ENCODE data around the gene KCNMA1. TPM values are rescaled to one million over a fixed set of nuclear protein-coding genes. Genes with fewer than 3 reads are reported as not detected.

KCNMA1 gene
- total and polyA plus RNA-seq, 8 donors: 2.8 to 21.1 (median 4.3) TPM

GRCh38 chr10:77562742-77563141 lies 74.9 kb downstream of the KCNMA1 start:
- intact Hi-C loops (cut with DNase I): no loop called here
- H3K9me3 ChIP-seq: no peaks in the 10 kb centered on the region
- H3K4me3 ChIP-seq: no peak overlapping the region
- TF ChIP-seq CTCF (IDR thresholded peaks at IDR 0.05): no peak
- H3K36me3 ChIP-seq: no peaks in the 10 kb centered on the region
- ATAC-seq: no peak
- H3K27me3 ChIP-seq: peaks cover 0 to 38% of the 10 kb centered on the region in 2 donors
- no peak for DNase-seq
- no peaks in the 10 kb centered on the region for H3K4me1 ChIP-seq
- H3K27ac ChIP-seq: no peak overlapping the region

- no peaks in the 10 kb centered on the region for H3K36me3 ChIP-seq
- no peaks in the 10 kb centered on the region for H3K4me1 ChIP-seq
- H3K27me3 ChIP-seq: peaks cover 0 to 32% of the 10 kb centered on the region in 2 donors
- ATAC-seq (no peak), DNase-seq (no peak)
- no peaks in the 10 kb centered on the region for H3K9me3 ChIP-seq
- TF ChIP-seq CTCF (IDR thresholded peaks at IDR 0.05): no peak
- no peak overlapping the region for H3K27ac ChIP-seq
- H3K4me3 ChIP-seq: no peak overlapping the region
- intact Hi-C loops (cut with DNase I): no loop called here
Measured at GRCh38 chr10:77561991-77562390, 75.6 kb downstream of the KCNMA1 start.

- H3K36me3 ChIP-seq: no peaks in the 10 kb centered on the region
- H3K9me3 ChIP-seq: no peaks in the 10 kb centered on the region
- no peak overlapping the region for H3K4me3 ChIP-seq
- TF ChIP-seq CTCF (IDR thresholded peaks at IDR 0.05): no peak
- H3K27ac ChIP-seq: no peak overlapping the region
- DNase-seq (peak in 2 of 4 donors; percentile 44 to 48), ATAC-seq (peak; percentile 89)
- H3K4me1 ChIP-seq: peaks cover 0 to 3% of the 10 kb centered on the region in 2 donors
- intact Hi-C loops (cut with DNase I): no loop called here
- peaks cover 0 to 22% of the 10 kb centered on the region in 2 donors for H3K27me3 ChIP-seq
Measured at GRCh38 chr10:77560471-77560870, 77.1 kb downstream of the KCNMA1 start.

GRCh38 chr10:77560052-77560451 lies 77.6 kb downstream of the KCNMA1 start:
- H3K4me1 ChIP-seq: peaks cover 0 to 4% of the 10 kb centered on the region in 2 donors
- no peaks in the 10 kb centered on the region for H3K9me3 ChIP-seq
- no peak overlapping the region for H3K27ac ChIP-seq
- TF ChIP-seq CTCF (IDR thresholded peaks at IDR 0.05): no peak
- H3K36me3 ChIP-seq: no peaks in the 10 kb centered on the region
- H3K27me3 ChIP-seq: peaks cover 0 to 19% of the 10 kb centered on the region in 2 donors
- DNase-seq (no peak), ATAC-seq (no peak)
- intact Hi-C loops (cut with DNase I): no loop called here
- H3K4me3 ChIP-seq: no peak overlapping the region

GRCh38 chr10:77556990-77557601 lies 80.5 kb downstream of the KCNMA1 start:
- no peak for TF ChIP-seq CTCF (IDR thresholded peaks at IDR 0.05)
- no peaks in the 10 kb centered on the region for H3K36me3 ChIP-seq
- intact Hi-C loops (cut with DNase I): no loop called here
- H3K27me3 ChIP-seq: no peaks in the 10 kb centered on the region
- no peak overlapping the region for H3K27ac ChIP-seq
- no peak overlapping the region for H3K4me3 ChIP-seq
- ATAC-seq (no peak), DNase-seq (no peak)
- H3K9me3 ChIP-seq: no peaks in the 10 kb centered on the region
- peaks cover 0 to 25% of the 10 kb centered on the region in 2 donors for H3K4me1 ChIP-seq

All from left lung (tissue), 10 donors.